ENCODE measurements around the gene SGF29.
"Not testable (repeated sequence)": the region's sequence is repeated elsewhere in the genome, so short reads cannot be mapped to it uniquely, and the experiment has no call there.

DNA sequence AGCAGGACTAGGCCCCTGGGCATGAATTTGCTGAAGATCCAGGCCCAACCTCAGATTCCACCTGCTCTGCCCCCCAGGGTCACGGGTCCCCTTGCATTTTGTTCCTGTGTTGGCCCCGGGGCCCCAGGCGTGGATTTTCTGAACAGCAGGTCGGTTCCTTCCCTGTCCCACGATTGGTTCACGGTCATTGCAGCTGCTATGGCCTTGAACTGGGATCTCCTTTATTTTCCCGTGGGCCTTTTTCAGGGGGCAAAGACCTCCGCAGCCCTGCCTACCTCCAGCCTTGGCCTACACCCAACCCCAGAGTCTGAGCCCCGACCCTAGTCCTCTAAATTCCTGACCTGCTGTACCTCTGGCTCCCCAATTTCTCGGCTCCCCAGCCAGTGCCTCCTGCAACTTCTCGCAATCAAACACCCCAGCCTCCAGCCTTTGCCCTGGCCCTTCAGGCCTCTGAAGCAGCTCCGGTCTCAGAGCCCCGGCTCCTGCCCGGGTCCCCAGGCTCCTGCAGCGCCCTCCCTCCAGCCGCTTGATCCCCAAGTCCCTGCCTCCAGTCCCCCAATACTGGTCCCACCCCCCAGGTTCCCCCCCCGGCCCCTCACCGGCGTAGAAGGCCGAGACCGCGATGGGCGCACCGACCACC is 68.9 kb downstream of the SGF29 start:
- TF ChIP-seq, protein P1, sequence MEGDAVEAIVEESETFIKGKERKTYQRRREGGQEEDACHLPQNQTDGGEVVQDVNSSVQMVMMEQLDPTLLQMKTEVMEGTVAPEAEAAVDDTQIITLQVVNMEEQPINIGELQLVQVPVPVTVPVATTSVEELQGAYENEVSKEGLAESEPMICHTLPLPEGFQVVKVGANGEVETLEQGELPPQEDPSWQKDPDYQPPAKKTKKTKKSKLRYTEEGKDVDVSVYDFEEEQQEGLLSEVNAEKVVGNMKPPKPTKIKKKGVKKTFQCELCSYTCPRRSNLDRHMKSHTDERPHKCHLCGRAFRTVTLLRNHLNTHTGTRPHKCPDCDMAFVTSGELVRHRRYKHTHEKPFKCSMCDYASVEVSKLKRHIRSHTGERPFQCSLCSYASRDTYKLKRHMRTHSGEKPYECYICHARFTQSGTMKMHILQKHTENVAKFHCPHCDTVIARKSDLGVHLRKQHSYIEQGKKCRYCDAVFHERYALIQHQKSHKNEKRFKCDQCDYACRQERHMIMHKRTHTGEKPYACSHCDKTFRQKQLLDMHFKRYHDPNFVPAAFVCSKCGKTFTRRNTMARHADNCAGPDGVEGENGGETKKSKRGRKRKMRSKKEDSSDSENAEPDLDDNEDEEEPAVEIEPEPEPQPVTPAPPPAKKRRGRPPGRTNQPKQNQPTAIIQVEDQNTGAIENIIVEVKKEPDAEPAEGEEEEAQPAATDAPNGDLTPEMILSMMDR (conservative IDR thresholded peaks at IDR 0.05): not testable (repeated sequence)
- not testable (repeated sequence) for TF ChIP-seq ZFX (IDR thresholded peaks at IDR 0.05)
